Heart left ventricle (tissue), 13 donors: Measurements from ENCODE around the gene PHACTR1.

ENCODE experiments used
- POLR2A ChIP-seq, 2 donors: fragments of 450-650 bp; IDR thresholded peaks; one replicate each; pipeline ENCODE4 v1.6.1; 2017; ENCODE audit warnings: antibody characterized with exemption in 2 of 2, mild to moderate bottlenecking in 2 of 2, moderate library complexity in 2 of 2
- TF ChIP-seq, protein P1 (sequence below), 12 donors: fragments of 200-600 bp; sonication (generic) in 4 of 12; IDR thresholded peaks; one replicate each; pipeline versions ENCODE4 v1.5.0 to v1.8.0; 2018 to 2022; ENCODE audit warnings: antibody characterized with exemption in 12 of 12, mild to moderate bottlenecking in 5 of 12
- donor health status: ischemic (EF 13 %, LVEDD 7.1; RV severe dilation, severe dysfunction).
- donor health status: DM: no; HTN: yes; CAD: no.
- donor health status: DM: no; HTN: no; CAD: no.
- donor health status: ischemic (EF 25% LVEDD 6.9; RV normal size, moderate dysfunction).
- donor health status: ischemic (EF 25% LVEDD 5.7; RV mildly dilated, moderate dysfunction).
- donor health status: ischemic (EF 35%, LVEDD 5.7; RV mildly dilated, moderate dysfunction).
- donor health status: nonischemic (EF 11% LVEDD 7.7; RV severe dilation, severe dysfunction).
- donor health status: DM: yes; HTN: yes; CAD: no.
- donor health status: PGD.
- donor health status: ischemic (EF 29% LVEDD 5.4; RV normal size, mild dysfunction).
- donor health status: nonischemic (EF 23%, LVEDD 6.1; RV moderate dilation, normal function).

DNA sequence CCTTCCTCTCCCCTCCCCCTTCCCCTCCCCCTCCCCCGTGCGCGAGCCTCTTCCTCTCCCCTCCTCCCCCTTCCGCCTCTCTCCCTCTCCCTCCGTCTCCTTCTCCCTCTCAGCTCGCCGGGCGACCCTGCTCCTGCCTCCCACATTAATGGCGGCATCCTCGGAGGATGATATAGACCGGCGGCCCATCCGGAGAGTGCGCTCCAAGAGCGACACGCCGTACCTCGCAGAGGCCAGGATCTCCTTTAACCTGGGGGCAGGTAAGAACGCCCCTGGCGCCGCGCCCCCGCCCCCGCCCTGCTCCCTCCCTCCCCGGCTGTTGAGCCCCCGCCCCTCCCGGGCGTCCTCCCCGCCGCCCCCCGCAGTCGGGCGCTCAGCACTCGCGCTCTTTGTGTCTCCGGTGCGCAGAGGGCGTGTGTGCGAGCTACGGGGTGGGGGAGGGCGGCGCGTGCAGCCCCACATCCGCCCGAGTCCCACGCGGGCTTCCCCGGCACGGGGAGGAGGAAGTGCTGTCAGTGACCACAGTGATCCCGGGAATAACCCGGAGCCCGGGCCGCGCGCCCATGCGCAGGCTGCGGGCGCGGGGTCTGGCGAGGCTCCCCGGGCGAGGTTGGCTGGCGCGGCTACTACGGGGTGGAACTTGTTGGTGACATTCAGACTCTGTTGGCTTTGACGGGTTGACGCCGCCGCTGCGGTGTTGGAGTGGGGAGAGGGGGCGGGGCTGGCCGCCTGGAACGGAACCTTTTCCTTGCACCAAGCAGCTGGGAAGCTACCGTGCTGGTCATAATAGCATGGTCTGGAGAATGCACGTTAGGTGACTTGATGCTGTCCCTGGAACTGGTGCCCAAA is 33.2 kb downstream of the PHACTR1 start:
- TF ChIP-seq, protein P1, sequence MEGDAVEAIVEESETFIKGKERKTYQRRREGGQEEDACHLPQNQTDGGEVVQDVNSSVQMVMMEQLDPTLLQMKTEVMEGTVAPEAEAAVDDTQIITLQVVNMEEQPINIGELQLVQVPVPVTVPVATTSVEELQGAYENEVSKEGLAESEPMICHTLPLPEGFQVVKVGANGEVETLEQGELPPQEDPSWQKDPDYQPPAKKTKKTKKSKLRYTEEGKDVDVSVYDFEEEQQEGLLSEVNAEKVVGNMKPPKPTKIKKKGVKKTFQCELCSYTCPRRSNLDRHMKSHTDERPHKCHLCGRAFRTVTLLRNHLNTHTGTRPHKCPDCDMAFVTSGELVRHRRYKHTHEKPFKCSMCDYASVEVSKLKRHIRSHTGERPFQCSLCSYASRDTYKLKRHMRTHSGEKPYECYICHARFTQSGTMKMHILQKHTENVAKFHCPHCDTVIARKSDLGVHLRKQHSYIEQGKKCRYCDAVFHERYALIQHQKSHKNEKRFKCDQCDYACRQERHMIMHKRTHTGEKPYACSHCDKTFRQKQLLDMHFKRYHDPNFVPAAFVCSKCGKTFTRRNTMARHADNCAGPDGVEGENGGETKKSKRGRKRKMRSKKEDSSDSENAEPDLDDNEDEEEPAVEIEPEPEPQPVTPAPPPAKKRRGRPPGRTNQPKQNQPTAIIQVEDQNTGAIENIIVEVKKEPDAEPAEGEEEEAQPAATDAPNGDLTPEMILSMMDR (IDR thresholded peaks at IDR 0.05) = no peak
- TF ChIP-seq POLR2A (IDR thresholded peaks at IDR 0.05) = no peak
